Measurements from ENCODE around the gene THSD8. TPM values are rescaled to one million over a fixed set of nuclear protein-coding genes. Genes with fewer than 3 reads are reported as not detected.

Gene THSD8
- total and polyA plus RNA-seq, 2 experiments from 2014 or later, result 5.1 TPM; not detected in 1

DNA sequence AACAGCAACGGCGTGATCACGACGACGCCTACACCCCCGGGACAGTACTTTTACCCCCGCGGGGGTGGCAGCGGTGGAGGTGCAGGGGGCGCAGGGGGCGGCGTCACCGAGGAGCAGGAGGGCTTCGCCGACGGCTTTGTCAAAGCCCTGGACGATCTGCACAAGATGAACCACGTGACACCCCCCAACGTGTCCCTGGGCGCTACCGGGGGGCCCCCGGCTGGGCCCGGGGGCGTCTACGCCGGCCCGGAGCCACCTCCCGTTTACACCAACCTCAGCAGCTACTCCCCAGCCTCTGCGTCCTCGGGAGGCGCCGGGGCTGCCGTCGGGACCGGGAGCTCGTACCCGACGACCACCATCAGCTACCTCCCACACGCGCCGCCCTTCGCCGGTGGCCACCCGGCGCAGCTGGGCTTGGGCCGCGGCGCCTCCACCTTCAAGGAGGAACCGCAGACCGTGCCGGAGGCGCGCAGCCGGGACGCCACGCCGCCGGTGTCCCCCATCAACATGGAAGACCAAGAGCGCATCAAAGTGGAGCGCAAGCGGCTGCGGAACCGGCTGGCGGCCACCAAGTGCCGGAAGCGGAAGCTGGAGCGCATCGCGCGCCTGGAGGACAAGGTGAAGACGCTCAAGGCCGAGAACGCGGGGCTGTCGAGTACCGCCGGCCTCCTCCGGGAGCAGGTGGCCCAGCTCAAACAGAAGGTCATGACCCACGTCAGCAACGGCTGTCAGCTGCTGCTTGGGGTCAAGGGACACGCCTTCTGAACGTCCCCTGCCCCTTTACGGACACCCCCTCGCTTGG lies 9.6 kb upstream of the THSD8 start:
- Histone ChIP-seq H3K27ac (peak overlapping the region; percentile 99), H3K36me3 (replicated peaks; ENCODE audit: insufficient read depth, low read depth) (no peaks in the 10 kb centered on the region), H3K79me2 (peaks cover 18% of the 10 kb centered on the region), H3K27me3 (no peaks in the 10 kb centered on the region), H4K20me1 (ENCODE audit: insufficient read depth, poor library complexity, severe bottlenecking) (peaks cover 10% of the 10 kb centered on the region), H3K4me2 (peak overlapping the region; percentile 84), H2AFZ (no peak overlapping the region), H3K4me3 (peak overlapping the region; percentile 94), H3K9me2 (replicated peaks; ENCODE audit: insufficient read depth) (no peaks in the 10 kb centered on the region), H3K4me1 (ENCODE audit: insufficient read depth) (peaks cover 33% of the 10 kb centered on the region), H3K9me3 (ENCODE audit: low read depth) (no peaks in the 10 kb centered on the region)
- DNase-seq (ENCODE audit: low spot score), result peak; percentile 70
- 1% methylated on average over 56 of the region's 84 CpGs for WGBS (ENCODE audit: low lambda C conversion rate, missing lambda C conversion rate)
- TF ChIP-seq EZH2phosphoT487 (IDR thresholded peaks at IDR 0.05; ENCODE audit: low read depth, severe bottlenecking, unreplicated experiment), result peak; percentile 40
- TF ChIP-seq, protein P1, sequence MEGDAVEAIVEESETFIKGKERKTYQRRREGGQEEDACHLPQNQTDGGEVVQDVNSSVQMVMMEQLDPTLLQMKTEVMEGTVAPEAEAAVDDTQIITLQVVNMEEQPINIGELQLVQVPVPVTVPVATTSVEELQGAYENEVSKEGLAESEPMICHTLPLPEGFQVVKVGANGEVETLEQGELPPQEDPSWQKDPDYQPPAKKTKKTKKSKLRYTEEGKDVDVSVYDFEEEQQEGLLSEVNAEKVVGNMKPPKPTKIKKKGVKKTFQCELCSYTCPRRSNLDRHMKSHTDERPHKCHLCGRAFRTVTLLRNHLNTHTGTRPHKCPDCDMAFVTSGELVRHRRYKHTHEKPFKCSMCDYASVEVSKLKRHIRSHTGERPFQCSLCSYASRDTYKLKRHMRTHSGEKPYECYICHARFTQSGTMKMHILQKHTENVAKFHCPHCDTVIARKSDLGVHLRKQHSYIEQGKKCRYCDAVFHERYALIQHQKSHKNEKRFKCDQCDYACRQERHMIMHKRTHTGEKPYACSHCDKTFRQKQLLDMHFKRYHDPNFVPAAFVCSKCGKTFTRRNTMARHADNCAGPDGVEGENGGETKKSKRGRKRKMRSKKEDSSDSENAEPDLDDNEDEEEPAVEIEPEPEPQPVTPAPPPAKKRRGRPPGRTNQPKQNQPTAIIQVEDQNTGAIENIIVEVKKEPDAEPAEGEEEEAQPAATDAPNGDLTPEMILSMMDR (IDR thresholded peaks at IDR 0.05; ENCODE audit: poor library complexity), result no peak
- no peak for TF ChIP-seq EZH2 (IDR thresholded peaks at IDR 0.05; ENCODE audit: borderline replicate concordance)

DNA sequence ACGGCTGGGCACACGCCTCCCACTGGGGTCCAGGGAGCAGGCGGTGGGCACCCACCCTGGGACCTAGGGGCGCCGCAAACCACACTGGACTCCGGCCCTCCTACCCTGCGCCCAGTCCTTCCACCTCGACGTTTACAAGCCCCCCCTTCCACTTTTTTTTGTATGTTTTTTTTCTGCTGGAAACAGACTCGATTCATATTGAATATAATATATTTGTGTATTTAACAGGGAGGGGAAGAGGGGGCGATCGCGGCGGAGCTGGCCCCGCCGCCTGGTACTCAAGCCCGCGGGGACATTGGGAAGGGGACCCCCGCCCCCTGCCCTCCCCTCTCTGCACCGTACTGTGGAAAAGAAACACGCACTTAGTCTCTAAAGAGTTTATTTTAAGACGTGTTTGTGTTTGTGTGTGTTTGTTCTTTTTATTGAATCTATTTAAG lies 9.0 kb upstream of the THSD8 start:
- H3K9me3 ChIP-seq (ENCODE audit: low read depth), result no peaks in the 10 kb centered on the region
- 2% methylated on average over 20 of the region's 22 CpGs for whole genome bisulfite sequencing (ENCODE audit: low lambda C conversion rate, missing lambda C conversion rate)

DNA sequence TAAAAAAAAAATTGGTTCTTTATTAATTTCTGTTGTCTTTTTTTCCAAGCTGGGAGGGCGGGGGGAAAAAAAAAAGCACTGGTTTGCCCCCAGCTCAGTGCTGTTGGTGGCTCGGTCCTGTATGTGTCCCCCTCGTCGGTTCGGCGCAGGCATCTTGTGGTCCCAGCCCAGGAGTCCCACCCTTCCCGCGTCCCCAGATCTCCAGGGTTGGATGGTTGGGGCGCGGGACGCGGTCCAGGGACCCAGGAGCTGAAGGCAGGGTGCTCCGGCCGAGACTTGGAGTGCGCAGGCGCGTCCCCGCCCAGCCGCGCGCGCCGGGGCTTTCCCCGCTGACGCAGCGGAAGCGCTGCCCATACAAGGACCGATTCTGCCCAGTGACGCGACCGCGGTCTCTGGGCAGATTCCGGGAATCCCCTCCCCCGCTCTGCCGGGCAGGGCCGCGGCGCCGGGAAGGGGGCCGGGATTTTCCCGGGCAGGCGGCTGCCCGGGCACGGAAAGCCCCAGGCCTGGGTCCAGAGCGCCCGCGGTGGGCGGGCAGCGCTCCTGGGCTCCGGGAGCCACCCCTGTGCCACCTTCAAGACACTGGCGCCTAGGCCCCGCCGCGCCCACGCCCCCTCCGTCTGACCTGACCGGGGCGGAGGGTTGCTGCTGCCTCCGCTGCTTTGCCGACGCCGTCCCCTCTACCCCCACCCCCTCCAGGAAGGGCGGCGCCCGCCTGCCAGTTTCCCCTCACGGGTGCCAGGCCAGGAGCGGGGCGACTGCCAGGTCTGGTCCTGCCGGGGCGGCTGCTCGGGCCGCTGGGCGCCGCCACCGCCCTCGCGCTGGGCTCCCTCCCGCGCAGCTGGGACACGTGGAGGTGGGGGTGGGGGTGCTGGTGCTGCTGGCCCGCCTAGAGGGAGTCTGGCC lies 8.3 kb upstream of the THSD8 start:
- H3K9me2 ChIP-seq (replicated peaks; ENCODE audit: insufficient read depth), result no peaks in the 10 kb centered on the region
- peak overlapping the region; percentile 94 for H3K4me3 ChIP-seq
- no peaks in the 10 kb centered on the region for H3K36me3 ChIP-seq (replicated peaks; ENCODE audit: insufficient read depth, low read depth)
- H2AFZ ChIP-seq, result no peak overlapping the region
- peaks cover 22% of the 10 kb centered on the region for H3K4me1 ChIP-seq (ENCODE audit: insufficient read depth)
- H4K20me1 ChIP-seq (ENCODE audit: insufficient read depth, poor library complexity, severe bottlenecking), result peaks cover 10% of the 10 kb centered on the region
- H3K9me3 ChIP-seq (ENCODE audit: low read depth), result no peaks in the 10 kb centered on the region
- TF ChIP-seq EZH2 (IDR thresholded peaks at IDR 0.05; ENCODE audit: borderline replicate concordance), result no peak
- TF ChIP-seq, protein P1 (IDR thresholded peaks at IDR 0.05; ENCODE audit: poor library complexity), result no peak
- no peak for TF ChIP-seq EZH2phosphoT487 (IDR thresholded peaks at IDR 0.05; ENCODE audit: low read depth, severe bottlenecking, unreplicated experiment)
- under 1% methylated on average over 42 of the region's 81 CpGs for WGBS (ENCODE audit: low lambda C conversion rate, missing lambda C conversion rate)
- peak overlapping the region; percentile 99 for H3K27ac ChIP-seq
- H3K79me2 ChIP-seq, result peaks cover 18% of the 10 kb centered on the region
- H3K27me3 ChIP-seq, result no peaks in the 10 kb centered on the region
- H3K4me2 ChIP-seq, result peak overlapping the region; percentile 84
- DNase-seq (ENCODE audit: low spot score), result peak; percentile 96

More for the DNA sequence above, 9.0 kb upstream of the THSD8 start:
- Histone ChIP-seq H4K20me1 (ENCODE audit: insufficient read depth, poor library complexity, severe bottlenecking) (peaks cover 10% of the 10 kb centered on the region), H3K27ac (peak overlapping the region; percentile 99), H3K4me1 (ENCODE audit: insufficient read depth) (peaks cover 29% of the 10 kb centered on the region), H3K36me3 (replicated peaks; ENCODE audit: insufficient read depth, low read depth) (no peaks in the 10 kb centered on the region), H2AFZ (no peak overlapping the region), H3K4me3 (peak overlapping the region; percentile 94), H3K9me2 (replicated peaks; ENCODE audit: insufficient read depth) (no peaks in the 10 kb centered on the region), H3K27me3 (no peaks in the 10 kb centered on the region), H3K79me2 (peaks cover 18% of the 10 kb centered on the region), H3K4me2 (peak overlapping the region; percentile 84)
- no peak for DNase-seq (ENCODE audit: low spot score)
- peak; percentile 41 for TF ChIP-seq EZH2phosphoT487 (IDR thresholded peaks at IDR 0.05; ENCODE audit: low read depth, severe bottlenecking, unreplicated experiment)
- TF ChIP-seq, protein P1 (IDR thresholded peaks at IDR 0.05; ENCODE audit: poor library complexity), result no peak
